Kidney capillary endothelial cell (primary cell): Measurements from ENCODE around the gene INPP5B.
A peak's percentile ranks its signal among the peaks of the same experiment; 100 is the strongest.
"Not testable (repeated sequence)": the region's sequence is repeated elsewhere in the genome, so short reads cannot be mapped to it uniquely, and the experiment has no call there.

Source experiments
- DNase-seq: peaks from one replicate; pipeline ENCODE4 v3.0.0-alpha.2; 2018; ENCODE audit warnings: low spot score

The INPP5B gene

GRCh38 chr1:37946703-37947360 lies at the start of gene INPP5B:
Gene INPP5B, minus strand, starts transcription at chr1:37947053. Its CDS starts 745 bp downstream, at chr1:37946308.
- peak; percentile 76 for DNase-seq

GRCh38 chr1:37995751-37996345 lies 49.0 kb upstream of the INPP5B start:
- DNase-seq = no peak

- no peak for DNase-seq
These were observed 48.2 kb upstream of the INPP5B start for GRCh38 chr1:37994886-37995566.

GRCh38 chr1:37989361-37989930 lies 42.6 kb upstream of the INPP5B start:
- peak; percentile 39 for DNase-seq

DNA sequence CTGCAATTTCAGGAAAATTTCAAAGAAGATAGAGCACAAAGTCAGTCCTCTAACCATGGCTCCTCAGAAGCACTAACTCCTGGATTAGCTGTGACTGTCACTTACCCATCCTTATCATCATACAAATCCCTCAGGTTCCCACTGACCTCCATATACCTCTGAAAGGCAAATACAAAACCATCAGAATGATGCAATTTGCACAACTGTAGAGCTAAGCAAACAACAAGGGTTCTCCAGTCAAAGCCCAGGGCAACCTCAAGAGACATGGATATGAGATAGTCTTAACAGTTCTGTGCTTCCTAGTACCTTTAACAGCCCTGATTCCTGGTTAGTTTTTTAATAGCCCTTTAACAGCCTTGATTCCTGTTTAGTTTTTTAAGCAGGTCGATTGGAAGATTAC lies 40.8 kb upstream of the INPP5B start:
- DNase-seq = no peak

- DNase-seq = no peak
These were observed 36.7 kb upstream of the INPP5B start for GRCh38 chr1:37983546-37983945.

DNA sequence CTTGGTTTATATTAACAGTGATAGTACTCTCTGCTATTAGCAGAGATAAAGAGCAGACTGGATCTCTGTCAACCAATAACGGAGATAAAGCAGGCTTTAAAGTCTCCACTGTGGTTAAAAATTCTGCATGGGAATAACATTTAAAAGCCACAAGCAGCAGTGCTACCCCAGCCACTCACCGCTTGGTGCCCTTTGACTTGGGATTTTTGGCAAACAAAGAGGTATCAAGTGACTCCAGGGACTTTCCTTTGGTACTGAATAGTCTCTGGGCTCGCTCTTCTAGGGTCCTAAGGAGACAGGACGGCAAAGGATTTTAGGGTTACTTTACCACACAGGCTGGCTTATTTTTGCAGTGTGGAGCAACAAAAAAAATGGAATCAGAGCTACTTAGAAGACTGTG lies 31.7 kb upstream of the INPP5B start:
- no peak for DNase-seq

GRCh38 chr1:37975083-37975482 lies 28.2 kb upstream of the INPP5B start:
- DNase-seq = peak; percentile 38

GRCh38 chr1:37974567-37974966 lies 27.7 kb upstream of the INPP5B start:
- DNase-seq = no peak

GRCh38 chr1:37973684-37974083 lies 26.8 kb upstream of the INPP5B start:
- not testable (repeated sequence) for DNase-seq

DNA sequence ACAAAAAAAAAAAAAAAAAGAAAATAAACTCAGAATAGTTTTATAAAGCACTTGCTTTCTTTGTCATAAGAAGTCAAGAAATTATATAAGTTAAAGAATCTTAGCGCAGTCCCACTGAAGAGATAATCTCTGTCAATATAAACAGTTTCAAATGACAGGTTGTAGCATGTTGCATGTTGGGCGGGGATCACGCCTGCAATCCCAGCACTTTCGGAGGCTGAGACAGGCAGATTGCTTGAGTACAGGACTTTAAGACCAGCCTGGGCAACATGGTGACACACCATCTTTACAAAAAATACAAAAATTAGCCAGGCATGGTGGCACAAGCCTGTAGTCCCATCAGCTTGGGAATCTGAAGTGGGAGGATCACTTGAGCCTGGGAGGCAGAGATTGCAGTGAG lies 18.4 kb upstream of the INPP5B start:
- DNase-seq = no peak

GRCh38 chr1:37964106-37964505 lies 17.3 kb upstream of the INPP5B start:
- DNase-seq = not testable (repeated sequence)

DNA sequence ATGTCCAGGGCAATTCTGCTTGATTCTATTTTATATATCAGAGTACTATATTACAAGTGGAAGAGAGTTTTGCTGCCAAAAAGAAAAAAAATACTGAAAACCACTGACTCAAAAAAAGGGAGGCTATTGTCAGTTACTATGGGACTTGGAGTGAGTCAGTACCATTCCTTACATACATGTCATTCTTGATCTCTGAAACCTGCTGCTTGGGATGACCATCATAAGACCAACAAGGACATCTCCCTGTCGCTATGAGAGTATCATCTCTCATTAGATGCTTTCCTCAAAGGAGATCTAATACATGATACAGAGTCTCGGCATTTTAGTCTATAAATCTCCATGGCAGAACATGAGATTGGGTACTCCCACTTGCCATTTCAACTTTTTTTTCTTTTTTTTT lies 11.8 kb upstream of the INPP5B start:
- DNase-seq = peak; percentile 14

DNA sequence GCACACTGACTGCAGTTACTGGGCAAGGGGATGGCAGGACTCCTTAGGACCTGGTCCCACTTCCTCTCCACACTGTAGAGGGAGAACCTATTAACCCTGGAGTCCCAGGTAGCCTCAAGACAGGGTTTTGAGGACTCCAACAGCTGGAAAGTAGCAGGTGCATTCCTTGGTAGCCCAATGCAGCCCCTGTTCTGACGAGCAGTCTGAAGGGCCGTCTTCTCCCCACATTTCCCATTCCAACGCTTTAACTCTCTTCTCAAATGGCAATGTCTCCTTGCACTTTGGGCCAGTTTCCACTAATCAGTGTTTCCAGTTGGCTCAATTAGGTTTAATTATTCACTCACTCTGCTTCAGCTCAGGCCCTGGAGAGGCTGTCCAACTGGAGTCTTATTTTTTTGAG lies 8.8 kb upstream of the INPP5B start:
- no peak for DNase-seq

- no peak for DNase-seq
These were observed 7.6 kb upstream of the INPP5B start for GRCh38 chr1:37954316-37954971.

DNA sequence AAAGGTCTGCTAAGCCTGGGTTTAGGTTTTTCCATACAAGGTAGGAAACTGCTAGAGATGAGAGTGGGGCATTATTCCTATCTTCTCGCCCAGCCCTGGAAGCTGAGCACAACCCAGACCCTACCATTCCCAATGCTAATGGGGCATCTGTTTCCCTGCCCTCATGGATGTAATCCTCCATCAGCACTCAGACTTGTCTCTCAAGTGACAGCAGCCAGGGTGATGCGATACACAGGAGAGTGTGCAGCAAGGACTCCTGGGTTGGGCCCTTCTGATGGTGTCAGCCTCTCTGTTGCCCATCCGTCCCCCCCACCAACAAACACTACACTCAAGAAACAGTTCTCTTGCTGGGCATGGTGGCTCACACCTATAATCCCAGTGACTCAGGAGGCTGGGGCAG lies 5.9 kb upstream of the INPP5B start:
- no peak for DNase-seq

- no peak for DNase-seq
These were observed 5.2 kb upstream of the INPP5B start for GRCh38 chr1:37951783-37952624.

GRCh38 chr1:37951041-37951782 lies 4.4 kb upstream of the INPP5B start:
- no peak for DNase-seq

GRCh38 chr1:37949524-37950152 lies 2.8 kb upstream of the INPP5B start:
- DNase-seq = no peak

DNA sequence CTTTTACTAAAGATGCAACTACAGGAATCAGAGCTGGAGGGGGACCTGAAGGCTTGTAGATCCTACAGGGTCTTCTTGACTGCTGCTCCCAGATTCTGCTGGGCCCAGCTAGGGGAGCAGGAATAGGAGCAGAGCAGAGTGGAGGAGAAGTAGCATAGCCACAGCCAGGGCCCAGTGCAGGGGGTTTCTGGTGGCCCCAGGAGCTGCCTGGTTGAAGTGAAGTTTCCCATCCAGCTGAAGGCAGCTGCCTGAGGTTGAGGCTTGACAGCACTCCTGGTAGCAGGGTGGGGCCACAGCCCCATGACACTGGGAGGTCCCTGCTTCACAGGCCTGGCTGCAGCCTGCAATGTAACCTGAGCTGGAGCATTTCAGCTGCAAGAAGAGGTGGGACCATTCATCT lies 2.0 kb upstream of the INPP5B start:
- DNase-seq = no peak
